WTC11 (cell line): Measurements from ENCODE around the gene SYT7. TPM values are rescaled to one million over a fixed set of nuclear protein-coding genes. Genes with fewer than 3 reads are reported as not detected.

Source experiments
- ATAC-seq: fragments of 200-7000 bp; cut with Tn5 transposase; 2 replicates; pipeline ENCODE4 v1.10.0; 2021; ENCODE audit warnings: mild to moderate bottlenecking, moderate library complexity
- CTCF ChIA-PET: fragments of 300-600 bp; sonication (Branson Sonifier 250); formaldehyde crosslinking; loops from one replicate; lab custom pipeline; 2021; ENCODE audit warnings: antibody characterized with exemption; lab: Charles Lee
- POLR2A ChIA-PET: fragments of 350-600 bp; sonication (Branson Sonifier 250); formaldehyde crosslinking; loops from one replicate; lab custom pipeline; 2021; ENCODE audit warnings: antibody characterized with exemption; lab: Charles Lee
- DNase-seq: peaks from one replicate; pipeline ENCODE4 v3.0.0; 2021; ENCODE audit warnings: low spot score
- H3K27ac Mint-ChIP-seq: 2 replicates; pipeline ENCODE4 v1.8.0; 2021; ENCODE audit warnings: mixed read lengths
- H3K27me3 Mint-ChIP-seq: 2 replicates; pipeline ENCODE4 v1.8.0; 2021; ENCODE audit warnings: low read depth, mild to moderate bottlenecking, moderate library complexity, mixed read lengths
- H3K36me3 Mint-ChIP-seq: 2 replicates; pipeline ENCODE4 v1.8.0; 2021; ENCODE audit warnings: mixed read lengths
- H3K4me1 Mint-ChIP-seq: 2 replicates; pipeline ENCODE4 v1.8.0; 2022; ENCODE audit warnings: mixed read lengths
- H3K4me3 Mint-ChIP-seq: 2 replicates; pipeline ENCODE4 v1.8.0; 2021; ENCODE audit warnings: mild to moderate bottlenecking, moderate library complexity, mixed read lengths
- H3K9me3 Mint-ChIP-seq: 2 replicates; pipeline ENCODE4 v1.8.0; 2021; ENCODE audit warnings: mixed read lengths
- ETV6 ChIP-seq: sonication (generic); formaldehyde crosslinking; IDR thresholded peaks from 2 replicates; pipeline ENCODE4 v1.8.1; 2022; ENCODE audit warnings: mild to moderate bottlenecking, missing genetic modification reagents
- GABPB1 ChIP-seq: sonication (generic); formaldehyde crosslinking; IDR thresholded peaks from 2 replicates; pipeline ENCODE4 v1.8.1; 2023; ENCODE audit warnings: mild to moderate bottlenecking, missing genetic modification reagents
- GTF2I ChIP-seq: fragments of 250-450 bp; sonication (Bioruptor Pico); conservative IDR thresholded peaks from 2 replicates; pipeline ENCODE4 v1.4.0; 2021; ENCODE audit warnings: mild to moderate bottlenecking
- NFATC4 ChIP-seq: fragments of 250-450 bp; sonication (Bioruptor Pico); IDR thresholded peaks from 2 replicates; pipeline ENCODE4 v1.9.0; 2021; ENCODE audit warnings: mild to moderate bottlenecking
- SMAD3 ChIP-seq: sonication (generic); formaldehyde crosslinking; IDR thresholded peaks from 2 replicates; pipeline ENCODE4 v1.8.0; 2022; ENCODE audit warnings: missing genetic modification reagents, mild to moderate bottlenecking, borderline replicate concordance
- ZNF232 ChIP-seq: sonication (generic); formaldehyde crosslinking; IDR thresholded peaks from 2 replicates; pipeline ENCODE4 v1.8.0; 2022; ENCODE audit warnings: mild to moderate bottlenecking, missing genetic modification reagents
- ZNF416 ChIP-seq: fragments of 250-450 bp; sonication (Bioruptor Pico); IDR thresholded peaks from 2 replicates; pipeline ENCODE4 v1.9.0; 2021; ENCODE audit warnings: mild to moderate bottlenecking, inconsistent platforms
- ZNF423 ChIP-seq: fragments of 250-450 bp; sonication (Bioruptor Pico); IDR thresholded peaks from 2 replicates; pipeline ENCODE4 v2.1.2; 2022; ENCODE audit warnings: mild to moderate bottlenecking, moderate library complexity
- total RNA-seq: library from RNA; stranded (reverse); gene quantifications from 3 replicates; pipeline ENCODE4 v1.2.3, GENCODE V29; 2021
- TF ChIP-seq, protein P1 (sequence below): sonication (generic); formaldehyde crosslinking; IDR thresholded peaks from 2 replicates; pipeline ENCODE4 v1.8.0; 2022; ENCODE audit warnings: missing genetic modification reagents
- TF ChIP-seq, protein P2 (sequence below): fragments of 200-600 bp; IDR thresholded peaks from 2 replicates; pipeline ENCODE4 v1.8.0; 2022; ENCODE audit warnings: antibody characterized with exemption
- TF ChIP-seq, protein P3 (sequence below): sonication (generic); formaldehyde crosslinking; IDR thresholded peaks from 2 replicates; pipeline ENCODE4 v1.8.1; 2022; ENCODE audit warnings: low read depth, missing genetic modification reagents, borderline replicate concordance
- TF ChIP-seq, protein P4 (sequence below): sonication (generic); formaldehyde crosslinking; IDR thresholded peaks from 2 replicates; pipeline ENCODE4 v1.8.1; 2023; ENCODE audit warnings: mild to moderate bottlenecking, missing genetic modification reagents, moderate library complexity
- TF ChIP-seq, protein P5 (sequence below): sonication (generic); formaldehyde crosslinking; IDR thresholded peaks from 2 replicates; pipeline ENCODE4 v1.8.1; 2022; ENCODE audit warnings: mild to moderate bottlenecking, missing genetic modification reagents, moderate library complexity, borderline replicate concordance
- TF ChIP-seq, protein P6 (sequence below): sonication (generic); formaldehyde crosslinking; IDR thresholded peaks from 2 replicates; pipeline ENCODE4 v1.8.1; 2023; ENCODE audit warnings: mild to moderate bottlenecking, missing genetic modification reagents, moderate library complexity
- TF ChIP-seq, protein P7 (sequence below): sonication (generic); formaldehyde crosslinking; conservative IDR thresholded peaks from 2 replicates; pipeline ENCODE4 v1.8.1; 2022; ENCODE audit warnings: mild to moderate bottlenecking, missing genetic modification reagents

SYT7 gene
- total RNA-seq, 1 experiment from 2014 or later = 12.5 TPM

GRCh38 chr11:61533039-61533375 lies 47.9 kb downstream of the SYT7 start (continued):
- TF ChIP-seq, protein P1, sequence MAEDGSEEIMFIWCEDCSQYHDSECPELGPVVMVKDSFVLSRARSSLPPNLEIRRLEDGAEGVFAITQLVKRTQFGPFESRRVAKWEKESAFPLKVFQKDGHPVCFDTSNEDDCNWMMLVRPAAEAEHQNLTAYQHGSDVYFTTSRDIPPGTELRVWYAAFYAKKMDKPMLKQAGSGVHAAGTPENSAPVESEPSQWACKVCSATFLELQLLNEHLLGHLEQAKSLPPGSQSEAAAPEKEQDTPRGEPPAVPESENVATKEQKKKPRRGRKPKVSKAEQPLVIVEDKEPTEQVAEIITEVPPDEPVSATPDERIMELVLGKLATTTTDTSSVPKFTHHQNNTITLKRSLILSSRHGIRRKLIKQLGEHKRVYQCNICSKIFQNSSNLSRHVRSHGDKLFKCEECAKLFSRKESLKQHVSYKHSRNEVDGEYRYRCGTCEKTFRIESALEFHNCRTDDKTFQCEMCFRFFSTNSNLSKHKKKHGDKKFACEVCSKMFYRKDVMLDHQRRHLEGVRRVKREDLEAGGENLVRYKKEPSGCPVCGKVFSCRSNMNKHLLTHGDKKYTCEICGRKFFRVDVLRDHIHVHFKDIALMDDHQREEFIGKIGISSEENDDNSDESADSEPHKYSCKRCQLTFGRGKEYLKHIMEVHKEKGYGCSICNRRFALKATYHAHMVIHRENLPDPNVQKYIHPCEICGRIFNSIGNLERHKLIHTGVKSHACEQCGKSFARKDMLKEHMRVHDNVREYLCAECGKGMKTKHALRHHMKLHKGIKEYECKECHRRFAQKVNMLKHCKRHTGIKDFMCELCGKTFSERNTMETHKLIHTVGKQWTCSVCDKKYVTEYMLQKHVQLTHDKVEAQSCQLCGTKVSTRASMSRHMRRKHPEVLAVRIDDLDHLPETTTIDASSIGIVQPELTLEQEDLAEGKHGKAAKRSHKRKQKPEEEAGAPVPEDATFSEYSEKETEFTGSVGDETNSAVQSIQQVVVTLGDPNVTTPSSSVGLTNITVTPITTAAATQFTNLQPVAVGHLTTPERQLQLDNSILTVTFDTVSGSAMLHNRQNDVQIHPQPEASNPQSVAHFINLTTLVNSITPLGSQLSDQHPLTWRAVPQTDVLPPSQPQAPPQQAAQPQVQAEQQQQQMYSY (CRISPR knock-in tag) = no peak
- TF ChIP-seq GABPB1 (CRISPR knock-in tag) (no peak), ZNF416 (CRISPR knock-in tag) (no peak)

- Mint-ChIP-seq H3K4me1 (peaks cover 10% of the 10 kb centered on the region), H3K4me3 (no peak overlapping the region), H3K36me3 (peaks cover 2% of the 10 kb centered on the region; the same call in 1 of the 2 replicates), H3K9me3 (no peaks in the 10 kb centered on the region), H3K27ac (no peak overlapping the region), H3K27me3 (no peaks in the 10 kb centered on the region)
- POLR2A ChIA-PET = interaction anchor here (0.7 to 1.0 kb wide), 2 partner anchors 10 to 385 kb away, joined by 3 to 4 read pairs; no protein-coding TSS in a partner anchor
- ATAC-seq (peak; percentile 85), DNase-seq (peak; percentile 77)
- TF ChIP-seq, protein P2, sequence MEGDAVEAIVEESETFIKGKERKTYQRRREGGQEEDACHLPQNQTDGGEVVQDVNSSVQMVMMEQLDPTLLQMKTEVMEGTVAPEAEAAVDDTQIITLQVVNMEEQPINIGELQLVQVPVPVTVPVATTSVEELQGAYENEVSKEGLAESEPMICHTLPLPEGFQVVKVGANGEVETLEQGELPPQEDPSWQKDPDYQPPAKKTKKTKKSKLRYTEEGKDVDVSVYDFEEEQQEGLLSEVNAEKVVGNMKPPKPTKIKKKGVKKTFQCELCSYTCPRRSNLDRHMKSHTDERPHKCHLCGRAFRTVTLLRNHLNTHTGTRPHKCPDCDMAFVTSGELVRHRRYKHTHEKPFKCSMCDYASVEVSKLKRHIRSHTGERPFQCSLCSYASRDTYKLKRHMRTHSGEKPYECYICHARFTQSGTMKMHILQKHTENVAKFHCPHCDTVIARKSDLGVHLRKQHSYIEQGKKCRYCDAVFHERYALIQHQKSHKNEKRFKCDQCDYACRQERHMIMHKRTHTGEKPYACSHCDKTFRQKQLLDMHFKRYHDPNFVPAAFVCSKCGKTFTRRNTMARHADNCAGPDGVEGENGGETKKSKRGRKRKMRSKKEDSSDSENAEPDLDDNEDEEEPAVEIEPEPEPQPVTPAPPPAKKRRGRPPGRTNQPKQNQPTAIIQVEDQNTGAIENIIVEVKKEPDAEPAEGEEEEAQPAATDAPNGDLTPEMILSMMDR = peak; percentile 98
- no peak for TF ChIP-seq GTF2I
- CTCF ChIA-PET = interaction anchor here (0.6 to 9.1 kb wide), 76 partner anchors 12 to 1259 kb away, joined by 3 to 241 read pairs (median 5); partner anchors contain the start of genes CPSF7, LRRC10B, SDHAF2 and SYT7
Measured at GRCh38 chr11:61532134-61533038, 48.5 kb downstream of the SYT7 start.

DNA sequence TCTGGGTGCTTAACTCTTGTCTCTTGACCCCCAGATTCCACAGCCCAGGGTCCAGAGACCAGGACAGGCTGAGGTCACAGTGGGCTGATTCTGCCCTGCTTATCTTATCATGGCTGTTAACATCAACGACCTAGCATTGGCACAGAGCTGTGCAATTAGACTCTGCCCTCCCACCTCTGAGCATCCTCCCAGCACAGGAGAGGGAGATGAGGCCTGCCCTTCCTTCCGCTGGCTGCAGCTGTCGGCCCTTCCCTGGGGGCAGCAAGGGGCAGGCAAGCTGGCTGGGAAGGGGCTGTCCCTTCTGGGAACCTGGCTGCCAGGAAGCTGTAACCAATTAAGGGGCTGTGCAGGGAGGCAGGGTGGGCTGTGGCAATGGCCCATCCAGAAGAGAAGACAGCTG lies 49.8 kb downstream of the SYT7 start:
- Mint-ChIP-seq H3K27ac (no peak overlapping the region), H3K4me3 (no peak overlapping the region), H3K36me3 (peaks cover 2% of the 10 kb centered on the region; the same call in 1 of the 2 replicates), H3K4me1 (peaks cover 10% of the 10 kb centered on the region), H3K9me3 (no peaks in the 10 kb centered on the region), H3K27me3 (no peaks in the 10 kb centered on the region)
- no peak for ATAC-seq
- ChIA-PET CTCF (interaction anchor here (1.0 to 9.1 kb wide), 19 partner anchors 13 to 253 kb away, joined by 3 to 241 read pairs (median 11); partner anchors contain the start of genes LRRC10B and SYT7), POLR2A (interaction anchor here (1.1 kb wide), 1 partner anchor 57 kb away, joined by 3 read pairs; no protein-coding TSS in a partner anchor)
- DNase-seq = no peak
- TF ChIP-seq ZNF232 (no peak), NFATC4 (CRISPR knock-in tag) (no peak), ETV6 (CRISPR knock-in tag) (no peak), ZNF423 (CRISPR knock-in tag) (no peak), SMAD3 (no peak)
- TF ChIP-seq, protein P3, sequence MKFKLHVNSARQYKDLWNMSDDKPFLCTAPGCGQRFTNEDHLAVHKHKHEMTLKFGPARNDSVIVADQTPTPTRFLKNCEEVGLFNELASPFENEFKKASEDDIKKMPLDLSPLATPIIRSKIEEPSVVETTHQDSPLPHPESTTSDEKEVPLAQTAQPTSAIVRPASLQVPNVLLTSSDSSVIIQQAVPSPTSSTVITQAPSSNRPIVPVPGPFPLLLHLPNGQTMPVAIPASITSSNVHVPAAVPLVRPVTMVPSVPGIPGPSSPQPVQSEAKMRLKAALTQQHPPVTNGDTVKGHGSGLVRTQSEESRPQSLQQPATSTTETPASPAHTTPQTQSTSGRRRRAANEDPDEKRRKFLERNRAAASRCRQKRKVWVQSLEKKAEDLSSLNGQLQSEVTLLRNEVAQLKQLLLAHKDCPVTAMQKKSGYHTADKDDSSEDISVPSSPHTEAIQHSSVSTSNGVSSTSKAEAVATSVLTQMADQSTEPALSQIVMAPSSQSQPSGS (CRISPR knock-in tag) = no peak
- TF ChIP-seq, protein P4, sequence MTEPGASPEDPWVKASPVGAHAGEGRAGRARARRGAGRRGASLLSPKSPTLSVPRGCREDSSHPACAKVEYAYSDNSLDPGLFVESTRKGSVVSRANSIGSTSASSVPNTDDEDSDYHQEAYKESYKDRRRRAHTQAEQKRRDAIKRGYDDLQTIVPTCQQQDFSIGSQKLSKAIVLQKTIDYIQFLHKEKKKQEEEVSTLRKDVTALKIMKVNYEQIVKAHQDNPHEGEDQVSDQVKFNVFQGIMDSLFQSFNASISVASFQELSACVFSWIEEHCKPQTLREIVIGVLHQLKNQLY (CRISPR knock-in tag) = no peak
- TF ChIP-seq, protein P5, sequence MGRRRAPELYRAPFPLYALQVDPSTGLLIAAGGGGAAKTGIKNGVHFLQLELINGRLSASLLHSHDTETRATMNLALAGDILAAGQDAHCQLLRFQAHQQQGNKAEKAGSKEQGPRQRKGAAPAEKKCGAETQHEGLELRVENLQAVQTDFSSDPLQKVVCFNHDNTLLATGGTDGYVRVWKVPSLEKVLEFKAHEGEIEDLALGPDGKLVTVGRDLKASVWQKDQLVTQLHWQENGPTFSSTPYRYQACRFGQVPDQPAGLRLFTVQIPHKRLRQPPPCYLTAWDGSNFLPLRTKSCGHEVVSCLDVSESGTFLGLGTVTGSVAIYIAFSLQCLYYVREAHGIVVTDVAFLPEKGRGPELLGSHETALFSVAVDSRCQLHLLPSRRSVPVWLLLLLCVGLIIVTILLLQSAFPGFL = no peak
- TF ChIP-seq, protein P6, sequence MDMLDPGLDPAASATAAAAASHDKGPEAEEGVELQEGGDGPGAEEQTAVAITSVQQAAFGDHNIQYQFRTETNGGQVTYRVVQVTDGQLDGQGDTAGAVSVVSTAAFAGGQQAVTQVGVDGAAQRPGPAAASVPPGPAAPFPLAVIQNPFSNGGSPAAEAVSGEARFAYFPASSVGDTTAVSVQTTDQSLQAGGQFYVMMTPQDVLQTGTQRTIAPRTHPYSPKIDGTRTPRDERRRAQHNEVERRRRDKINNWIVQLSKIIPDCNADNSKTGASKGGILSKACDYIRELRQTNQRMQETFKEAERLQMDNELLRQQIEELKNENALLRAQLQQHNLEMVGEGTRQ = no peak
- TF ChIP-seq, protein P1 (CRISPR knock-in tag) = no peak
- TF ChIP-seq, protein P7, sequence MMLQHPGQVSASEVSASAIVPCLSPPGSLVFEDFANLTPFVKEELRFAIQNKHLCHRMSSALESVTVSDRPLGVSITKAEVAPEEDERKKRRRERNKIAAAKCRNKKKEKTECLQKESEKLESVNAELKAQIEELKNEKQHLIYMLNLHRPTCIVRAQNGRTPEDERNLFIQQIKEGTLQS (CRISPR knock-in tag) = no peak
